ENCODE measurements around the gene BANF1.

The BANF1 gene

DNA sequence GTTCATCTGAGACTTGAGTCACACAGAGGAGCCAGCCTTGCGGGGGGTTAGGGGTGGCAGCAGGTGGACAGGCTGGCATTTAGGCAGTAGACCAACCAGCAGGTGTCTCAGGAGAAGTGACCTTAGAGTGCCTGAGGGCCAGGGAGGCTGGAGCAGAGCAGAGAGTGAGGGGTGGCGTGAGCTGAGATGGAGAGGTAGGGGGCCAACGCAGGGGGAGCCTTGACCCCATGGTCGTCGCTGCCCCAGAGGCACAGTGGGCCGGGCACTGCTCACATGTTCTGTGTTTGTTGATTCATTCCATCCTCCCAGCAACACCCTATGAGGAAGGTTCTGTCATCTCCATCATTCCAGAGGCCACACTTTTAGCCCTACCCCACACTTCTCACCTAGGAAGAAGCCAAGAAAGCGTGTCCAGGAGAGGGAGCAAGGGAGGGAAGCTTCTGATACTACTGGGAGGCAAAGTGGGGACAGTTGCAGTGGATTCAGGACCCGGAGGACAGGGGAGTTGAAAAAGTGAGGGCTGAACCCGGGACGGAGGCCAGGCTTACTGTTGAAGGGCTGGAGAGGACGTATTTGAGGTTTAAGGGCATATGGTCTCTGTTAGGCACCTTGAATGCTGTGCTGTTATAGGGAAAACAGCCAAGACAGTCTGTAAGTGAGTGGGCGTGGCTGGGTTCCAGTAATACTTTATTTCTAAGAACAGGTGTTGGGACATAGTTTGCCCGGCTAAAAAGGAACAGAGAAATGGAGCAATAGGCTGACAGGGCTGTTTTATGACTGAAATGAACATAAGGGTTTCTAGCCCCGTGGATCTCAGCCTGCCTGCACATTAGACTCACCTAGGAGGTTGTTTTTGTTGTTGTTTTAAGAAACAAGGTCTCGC is 33.5 kb upstream of the BANF1 start:
- TF ChIP-seq, protein P1, sequence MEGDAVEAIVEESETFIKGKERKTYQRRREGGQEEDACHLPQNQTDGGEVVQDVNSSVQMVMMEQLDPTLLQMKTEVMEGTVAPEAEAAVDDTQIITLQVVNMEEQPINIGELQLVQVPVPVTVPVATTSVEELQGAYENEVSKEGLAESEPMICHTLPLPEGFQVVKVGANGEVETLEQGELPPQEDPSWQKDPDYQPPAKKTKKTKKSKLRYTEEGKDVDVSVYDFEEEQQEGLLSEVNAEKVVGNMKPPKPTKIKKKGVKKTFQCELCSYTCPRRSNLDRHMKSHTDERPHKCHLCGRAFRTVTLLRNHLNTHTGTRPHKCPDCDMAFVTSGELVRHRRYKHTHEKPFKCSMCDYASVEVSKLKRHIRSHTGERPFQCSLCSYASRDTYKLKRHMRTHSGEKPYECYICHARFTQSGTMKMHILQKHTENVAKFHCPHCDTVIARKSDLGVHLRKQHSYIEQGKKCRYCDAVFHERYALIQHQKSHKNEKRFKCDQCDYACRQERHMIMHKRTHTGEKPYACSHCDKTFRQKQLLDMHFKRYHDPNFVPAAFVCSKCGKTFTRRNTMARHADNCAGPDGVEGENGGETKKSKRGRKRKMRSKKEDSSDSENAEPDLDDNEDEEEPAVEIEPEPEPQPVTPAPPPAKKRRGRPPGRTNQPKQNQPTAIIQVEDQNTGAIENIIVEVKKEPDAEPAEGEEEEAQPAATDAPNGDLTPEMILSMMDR (IDR thresholded peaks at IDR 0.05; ENCODE audit: low read depth, low read length): no peak
- H3K4me3 ChIP-seq (ENCODE audit: low read depth, low read length): no peak overlapping the region
- peak; percentile 4 for DNase-seq (ENCODE audit: low read depth, low spot score)
- in situ Hi-C loops (cut with HindIII; ENCODE audit: low sequenced_read_pairs): no loop called here

GRCh38 chr11:65972116-65972515 is 30.2 kb upstream of the BANF1 start:
- TF ChIP-seq, protein P1 (IDR thresholded peaks at IDR 0.05; ENCODE audit: low read depth, low read length): no peak
- no peak overlapping the region for H3K4me3 ChIP-seq (ENCODE audit: low read depth, low read length)
- DNase-seq (ENCODE audit: low read depth, low spot score): no peak
- in situ Hi-C loops (cut with HindIII; ENCODE audit: low sequenced_read_pairs): no loop called here

GRCh38 chr11:65973439-65974110 is 28.7 kb upstream of the BANF1 start:
- TF ChIP-seq, protein P1 (IDR thresholded peaks at IDR 0.05; ENCODE audit: low read depth, low read length): no peak
- no peak overlapping the region for H3K4me3 ChIP-seq (ENCODE audit: low read depth, low read length)
- in situ Hi-C loops (cut with HindIII; ENCODE audit: low sequenced_read_pairs): no loop called here
- DNase-seq (ENCODE audit: low read depth, low spot score): peak; percentile 13

- TF ChIP-seq, protein P1 (IDR thresholded peaks at IDR 0.05; ENCODE audit: low read depth, low read length): no peak
- in situ Hi-C loops (cut with HindIII; ENCODE audit: low sequenced_read_pairs): no loop called here
- no peak for DNase-seq (ENCODE audit: low read depth, low spot score)
- H3K4me3 ChIP-seq (ENCODE audit: low read depth, low read length): no peak overlapping the region
Observed at GRCh38 chr11:65975771-65976170, 26.5 kb upstream of the BANF1 start.

DNA sequence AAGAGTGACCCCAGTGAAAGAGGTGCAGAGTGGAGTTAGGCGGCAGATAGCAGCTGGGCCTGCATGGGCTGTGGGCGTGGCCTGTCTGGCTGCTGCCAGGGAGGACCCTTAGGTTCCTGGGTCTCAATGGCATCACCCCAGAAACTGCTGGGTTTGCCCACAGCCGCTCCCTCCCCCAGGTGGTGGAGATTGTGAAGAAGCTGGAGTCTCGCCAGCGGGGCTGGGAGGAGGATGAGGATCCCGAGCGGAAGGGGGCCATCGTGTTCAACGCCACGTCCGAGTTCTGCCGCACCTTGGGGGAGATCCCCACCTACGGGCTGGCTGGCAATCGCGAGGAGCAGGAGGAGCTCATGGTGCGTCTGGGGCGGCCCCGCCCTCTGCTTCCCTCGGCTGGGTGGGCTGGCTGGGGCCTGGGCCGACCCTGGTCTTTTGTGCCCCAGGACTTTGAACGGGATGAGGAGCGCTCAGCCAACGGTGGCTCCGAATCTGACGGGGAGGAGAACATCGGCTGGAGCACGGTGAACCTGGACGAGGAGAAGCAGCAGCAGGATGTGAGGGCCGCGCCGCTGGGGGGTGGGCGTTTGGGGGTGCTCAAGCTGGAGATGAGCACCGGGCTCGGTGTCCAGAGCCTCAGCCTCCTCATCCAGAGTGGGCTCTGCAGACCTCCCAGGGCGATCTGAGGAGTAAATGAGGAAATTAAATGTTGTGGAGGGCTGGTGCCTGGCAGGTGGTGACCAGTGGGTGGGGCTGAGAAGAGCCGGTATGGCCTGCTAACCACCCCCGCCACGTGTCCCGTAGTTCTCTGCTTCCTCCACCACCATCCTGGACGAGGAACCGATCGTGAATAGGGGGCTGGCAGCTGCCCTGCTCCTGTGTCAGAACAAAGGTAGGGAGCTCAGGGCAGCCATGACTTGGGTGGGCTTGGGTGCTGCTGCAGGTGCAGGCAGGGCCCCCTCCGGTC is 25.8 kb upstream of the BANF1 start:
- no peak overlapping the region for H3K4me3 ChIP-seq (ENCODE audit: low read depth, low read length)
- in situ Hi-C loops (cut with HindIII; ENCODE audit: low sequenced_read_pairs): no loop called here
- TF ChIP-seq, protein P1 (IDR thresholded peaks at IDR 0.05; ENCODE audit: low read depth, low read length): no peak
- no peak for DNase-seq (ENCODE audit: low read depth, low spot score)
